GM12878 (cell line): Measurements from ENCODE around the gene HOTAIR.

Source experiments
- CEBPB ChIP-seq, 2 experiments: fragments of 150-350 bp in 1 of 2; IDR thresholded peaks; 2 replicates each; pipeline ENCODE4 v1.6.1; 2012 to 2014; ENCODE audit warnings: low read depth in 2 of 2, low read length in 2 of 2, borderline replicate concordance in 1 of 2, inconsistent platforms in 1 of 2
- EZH2 ChIP-seq: IDR thresholded peaks from 2 replicates; pipeline ENCODE4 v1.6.1; 2012; ENCODE audit warnings: low read depth, mild to moderate bottlenecking, control low read depth, inconsistent platforms, low read length, borderline replicate concordance; ENCODE audit not compliant: control insufficient read depth
- NFIC ChIP-seq: IDR thresholded peaks from 2 replicates; pipeline ENCODE4 v1.6.1; 2012; ENCODE audit warnings: low read depth, mild to moderate bottlenecking, inconsistent platforms, low read length, moderate library complexity
- POLR2A ChIP-seq: IDR thresholded peaks from 2 replicates; pipeline ENCODE4 v1.6.1; 2011; ENCODE audit warnings: low read depth, mild to moderate bottlenecking, low read length
- POLR2AphosphoS2 ChIP-seq: IDR thresholded peaks from 2 replicates; pipeline ENCODE4 v1.6.1; 2011; ENCODE audit warnings: low read depth, mild to moderate bottlenecking, low read length, improper control_type of control experiment, moderate library complexity
- POLR2AphosphoS5 ChIP-seq: IDR thresholded peaks from 2 replicates; pipeline ENCODE4 v1.6.1; 2011; ENCODE audit warnings: mild to moderate bottlenecking, low read length, inconsistent platforms
- RAD21 ChIP-seq: IDR thresholded peaks from 2 replicates; pipeline ENCODE4 v1.6.1; 2011; ENCODE audit warnings: mild to moderate bottlenecking, low read depth, low read length, moderate library complexity; ENCODE audit not compliant: insufficient read depth
- SUZ12 ChIP-seq: fragments of 200-600 bp; sonication (generic); IDR thresholded peaks from one replicate; pipeline ENCODE4 v1.6.1; 2018; ENCODE audit warnings: antibody characterized with exemption, mild to moderate bottlenecking; ENCODE audit not compliant: unreplicated experiment
- ZNF274 ChIP-seq: IDR thresholded peaks from one replicate; pipeline ENCODE4 v1.8.0; 2011; ENCODE audit not compliant: insufficient read length, insufficient read depth
- ZZZ3 ChIP-seq: IDR thresholded peaks from 2 replicates; pipeline ENCODE4 v1.6.1; 2011; ENCODE audit warnings: low read depth; ENCODE audit not compliant: control insufficient read depth, insufficient read length
- TF ChIP-seq, protein P1 (sequence below): fragments of 450-650 bp; IDR thresholded peaks from 2 replicates; pipeline ENCODE4 v1.6.1; 2017; ENCODE audit warnings: mild to moderate bottlenecking, moderate library complexity
- TF ChIP-seq, protein P2 (sequence below): IDR thresholded peaks from 2 replicates; pipeline ENCODE4 v1.6.1; 2011; ENCODE audit warnings: low read depth, low read length, improper control_type of control experiment, borderline replicate concordance
- TF ChIP-seq, protein P3 (sequence below), 3 experiments: IDR thresholded peaks in 2 of 3; conservative IDR thresholded peaks in 1 of 3; 2 replicates each; pipeline ENCODE4 v1.5.1; 2011; ENCODE audit warnings: low read depth in 3 of 3, low read length in 3 of 3, mild to moderate bottlenecking in 3 of 3, control low read depth in 2 of 3, moderate library complexity in 2 of 3, inconsistent platforms in 1 of 3, mixed read lengths in 1 of 3; ENCODE audit not compliant: control insufficient read depth in 2 of 3, insufficient read depth in 1 of 3; ENCODE audit errors: extremely low read depth in 1 of 3
- TF ChIP-seq, protein P4 (sequence below): IDR thresholded peaks from 2 replicates; pipeline ENCODE4 v1.6.1; 2012; ENCODE audit warnings: low read depth, low read length, improper control_type of control experiment

DNA sequence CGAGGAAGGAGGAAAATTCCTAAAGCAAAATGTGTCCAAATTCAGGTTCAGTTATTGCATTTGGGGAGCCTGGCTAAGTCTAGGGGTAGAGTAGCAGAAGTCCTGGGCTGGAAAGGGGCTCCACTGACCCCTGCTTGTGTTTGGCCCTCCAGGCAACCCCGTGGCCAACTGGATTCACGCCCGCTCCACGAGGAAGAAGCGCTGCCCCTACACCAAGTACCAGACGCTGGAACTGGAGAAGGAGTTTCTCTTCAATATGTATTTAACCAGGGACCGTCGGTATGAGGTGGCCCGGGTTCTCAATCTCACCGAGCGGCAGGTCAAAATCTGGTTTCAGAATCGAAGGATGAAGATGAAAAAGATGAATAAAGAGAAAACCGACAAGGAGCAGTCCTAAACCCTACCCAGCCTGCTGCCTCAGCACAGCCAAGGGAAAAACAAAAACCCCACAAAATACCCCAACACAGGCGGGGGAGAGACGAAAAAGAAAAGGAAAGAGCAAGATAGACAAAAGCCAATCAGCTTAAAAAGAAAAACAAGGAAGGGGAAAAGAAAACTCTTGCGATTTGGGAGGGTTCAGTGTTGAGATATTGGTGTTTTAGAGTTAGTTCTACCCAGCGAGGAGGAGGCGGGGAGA is 27.6 kb upstream of the HOTAIR start:
- TF ChIP-seq RAD21 (no peak), CEBPB (IDR thresholded peaks at IDR 0.05; ENCODE audit: borderline replicate concordance in 1 of 2, low read depth in 2 of 2, low read length in 2 of 2) (no peak), POLR2AphosphoS2 (no peak), POLR2A (no peak), ZZZ3 (no peak), EZH2 (no peak), ZNF274 (no peak), SUZ12 (no peak), NFIC (no peak), POLR2AphosphoS5 (no peak)
- TF ChIP-seq, protein P1, sequence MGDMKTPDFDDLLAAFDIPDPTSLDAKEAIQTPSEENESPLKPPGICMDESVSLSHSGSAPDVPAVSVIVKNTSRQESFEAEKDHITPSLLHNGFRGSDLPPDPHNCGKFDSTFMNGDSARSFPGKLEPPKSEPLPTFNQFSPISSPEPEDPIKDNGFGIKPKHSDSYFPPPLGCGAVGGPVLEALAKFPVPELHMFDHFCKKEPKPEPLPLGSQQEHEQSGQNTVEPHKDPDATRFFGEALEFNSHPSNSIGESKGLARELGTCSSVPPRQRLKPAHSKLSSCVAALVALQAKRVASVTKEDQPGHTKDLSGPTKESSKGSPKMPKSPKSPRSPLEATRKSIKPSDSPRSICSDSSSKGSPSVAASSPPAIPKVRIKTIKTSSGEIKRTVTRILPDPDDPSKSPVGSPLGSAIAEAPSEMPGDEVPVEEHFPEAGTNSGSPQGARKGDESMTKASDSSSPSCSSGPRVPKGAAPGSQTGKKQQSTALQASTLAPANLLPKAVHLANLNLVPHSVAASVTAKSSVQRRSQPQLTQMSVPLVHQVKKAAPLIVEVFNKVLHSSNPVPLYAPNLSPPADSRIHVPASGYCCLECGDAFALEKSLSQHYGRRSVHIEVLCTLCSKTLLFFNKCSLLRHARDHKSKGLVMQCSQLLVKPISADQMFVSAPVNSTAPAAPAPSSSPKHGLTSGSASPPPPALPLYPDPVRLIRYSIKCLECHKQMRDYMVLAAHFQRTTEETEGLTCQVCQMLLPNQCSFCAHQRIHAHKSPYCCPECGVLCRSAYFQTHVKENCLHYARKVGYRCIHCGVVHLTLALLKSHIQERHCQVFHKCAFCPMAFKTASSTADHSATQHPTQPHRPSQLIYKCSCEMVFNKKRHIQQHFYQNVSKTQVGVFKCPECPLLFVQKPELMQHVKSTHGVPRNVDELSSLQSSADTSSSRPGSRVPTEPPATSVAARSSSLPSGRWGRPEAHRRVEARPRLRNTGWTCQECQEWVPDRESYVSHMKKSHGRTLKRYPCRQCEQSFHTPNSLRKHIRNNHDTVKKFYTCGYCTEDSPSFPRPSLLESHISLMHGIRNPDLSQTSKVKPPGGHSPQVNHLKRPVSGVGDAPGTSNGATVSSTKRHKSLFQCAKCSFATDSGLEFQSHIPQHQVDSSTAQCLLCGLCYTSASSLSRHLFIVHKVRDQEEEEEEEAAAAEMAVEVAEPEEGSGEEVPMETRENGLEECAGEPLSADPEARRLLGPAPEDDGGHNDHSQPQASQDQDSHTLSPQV = no peak
- TF ChIP-seq, protein P2, sequence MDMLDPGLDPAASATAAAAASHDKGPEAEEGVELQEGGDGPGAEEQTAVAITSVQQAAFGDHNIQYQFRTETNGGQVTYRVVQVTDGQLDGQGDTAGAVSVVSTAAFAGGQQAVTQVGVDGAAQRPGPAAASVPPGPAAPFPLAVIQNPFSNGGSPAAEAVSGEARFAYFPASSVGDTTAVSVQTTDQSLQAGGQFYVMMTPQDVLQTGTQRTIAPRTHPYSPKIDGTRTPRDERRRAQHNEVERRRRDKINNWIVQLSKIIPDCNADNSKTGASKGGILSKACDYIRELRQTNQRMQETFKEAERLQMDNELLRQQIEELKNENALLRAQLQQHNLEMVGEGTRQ = no peak
- TF ChIP-seq, protein P3, sequence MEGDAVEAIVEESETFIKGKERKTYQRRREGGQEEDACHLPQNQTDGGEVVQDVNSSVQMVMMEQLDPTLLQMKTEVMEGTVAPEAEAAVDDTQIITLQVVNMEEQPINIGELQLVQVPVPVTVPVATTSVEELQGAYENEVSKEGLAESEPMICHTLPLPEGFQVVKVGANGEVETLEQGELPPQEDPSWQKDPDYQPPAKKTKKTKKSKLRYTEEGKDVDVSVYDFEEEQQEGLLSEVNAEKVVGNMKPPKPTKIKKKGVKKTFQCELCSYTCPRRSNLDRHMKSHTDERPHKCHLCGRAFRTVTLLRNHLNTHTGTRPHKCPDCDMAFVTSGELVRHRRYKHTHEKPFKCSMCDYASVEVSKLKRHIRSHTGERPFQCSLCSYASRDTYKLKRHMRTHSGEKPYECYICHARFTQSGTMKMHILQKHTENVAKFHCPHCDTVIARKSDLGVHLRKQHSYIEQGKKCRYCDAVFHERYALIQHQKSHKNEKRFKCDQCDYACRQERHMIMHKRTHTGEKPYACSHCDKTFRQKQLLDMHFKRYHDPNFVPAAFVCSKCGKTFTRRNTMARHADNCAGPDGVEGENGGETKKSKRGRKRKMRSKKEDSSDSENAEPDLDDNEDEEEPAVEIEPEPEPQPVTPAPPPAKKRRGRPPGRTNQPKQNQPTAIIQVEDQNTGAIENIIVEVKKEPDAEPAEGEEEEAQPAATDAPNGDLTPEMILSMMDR (IDR thresholded peaks at IDR 0.05 in 2 of 3, conservative IDR thresholded peaks at IDR 0.05 in 1 of 3; ENCODE audit: control insufficient read depth in 2 of 3, extremely low read depth in 1 of 3, insufficient read depth in 1 of 3, low read depth in 3 of 3, low read length in 3 of 3) = no peak
- TF ChIP-seq, protein P4, sequence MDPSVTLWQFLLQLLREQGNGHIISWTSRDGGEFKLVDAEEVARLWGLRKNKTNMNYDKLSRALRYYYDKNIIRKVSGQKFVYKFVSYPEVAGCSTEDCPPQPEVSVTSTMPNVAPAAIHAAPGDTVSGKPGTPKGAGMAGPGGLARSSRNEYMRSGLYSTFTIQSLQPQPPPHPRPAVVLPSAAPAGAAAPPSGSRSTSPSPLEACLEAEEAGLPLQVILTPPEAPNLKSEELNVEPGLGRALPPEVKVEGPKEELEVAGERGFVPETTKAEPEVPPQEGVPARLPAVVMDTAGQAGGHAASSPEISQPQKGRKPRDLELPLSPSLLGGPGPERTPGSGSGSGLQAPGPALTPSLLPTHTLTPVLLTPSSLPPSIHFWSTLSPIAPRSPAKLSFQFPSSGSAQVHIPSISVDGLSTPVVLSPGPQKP = no peak
